Measurements from ENCODE around the gene RAX2. TPM values are rescaled to one million over a fixed set of nuclear protein-coding genes. Genes with fewer than 3 reads are reported as not detected.
A peak's percentile ranks its signal among the peaks of the same experiment; 100 is the strongest.

Gene RAX2
- total and polyA plus RNA-seq, 9 donors: 0.13 TPM; not detected in 7

- intact Hi-C loops (cut with DNase I): no loop called here
- WGBS, 3 donors: 2 to 3% (median 3%) methylated on average over 46 to 47 of the region's 47 CpGs
- DNase-seq: peak; percentile 99 to 100 (median 99)
- Histone ChIP-seq H3K27ac (peak within 1 kb of the TSS; percentile 95 to 98), H3K36me3 (no peaks in the 10 kb centered on the region), H3K27me3 (no peaks in the 10 kb centered on the region), H3K4me3 (peak within 1 kb of the TSS; percentile 94), H3K4me1 (ENCODE audit: insufficient read depth) (peaks cover 3% of the 10 kb centered on the region), H3K9me3 (no peaks in the 10 kb centered on the region)
- TF ChIP-seq EP300 (IDR thresholded peaks at IDR 0.05) (peak; percentile 58), CTCF (IDR thresholded peaks at IDR 0.05) (peak in 1 of 3 donors; percentile 34), POLR2A (IDR thresholded peaks at IDR 0.05) (peak; percentile 95)
Observed at GRCh38 chr19:3762501-3763459, 9.2 kb downstream of the RAX2 start, which contains the start of gene MRPL54. TSS of gene MRPL54 (plus strand) at chr19:3762682. CDS start at chr19:3762701, 19 bp downstream.

GRCh38 chr19:3762130-3762473 lies 9.9 kb downstream of the RAX2 start:
- H3K36me3 ChIP-seq: no peaks in the 10 kb centered on the region
- intact Hi-C loops (cut with DNase I): no loop called here
- peaks cover 3% of the 10 kb centered on the region for H3K4me1 ChIP-seq (ENCODE audit: insufficient read depth)
- H3K4me3 ChIP-seq: no peak overlapping the region
- no peak for DNase-seq
- H3K27ac ChIP-seq: peak overlapping the region in 1 of 2 donors; percentile 98
- no peak for TF ChIP-seq POLR2A (IDR thresholded peaks at IDR 0.05)
- TF ChIP-seq EP300 (IDR thresholded peaks at IDR 0.05): no peak
- no peak for TF ChIP-seq CTCF (IDR thresholded peaks at IDR 0.05)
- H3K9me3 ChIP-seq: no peaks in the 10 kb centered on the region
- WGBS, 3 donors: 53 to 70% (median 65%) methylated on average over 1 of the region's 1 CpG
- H3K27me3 ChIP-seq: no peaks in the 10 kb centered on the region

- DNase-seq: peak; percentile 89 to 96 (median 95)
- no peaks in the 10 kb centered on the region for H3K27me3 ChIP-seq
- H3K4me3 ChIP-seq: peak within 1 kb of the TSS; percentile 94
- intact Hi-C loops (cut with DNase I): no loop called here
- peaks cover 3% of the 10 kb centered on the region for H3K4me1 ChIP-seq (ENCODE audit: insufficient read depth)
- H3K9me3 ChIP-seq: no peaks in the 10 kb centered on the region
- WGBS, 3 donors: 2 to 4% (median 2%) methylated on average over 45 of the region's 45 CpGs
- TF ChIP-seq EP300 (IDR thresholded peaks at IDR 0.05) (no peak), CTCF (IDR thresholded peaks at IDR 0.05) (peak; percentile 45 to 86 (median 83)), POLR2A (IDR thresholded peaks at IDR 0.05) (peak; percentile 71)
- peak within 1 kb of the TSS; percentile 95 to 98 for H3K27ac ChIP-seq
- no peaks in the 10 kb centered on the region for H3K36me3 ChIP-seq
Observed at GRCh38 chr19:3761382-3762129, 10.5 kb downstream of the RAX2 start, which contains the start of gene APBA3. TSS of gene APBA3 (minus strand) at chr19:3761692. CDS start at chr19:3760264, 1,428 bp downstream.

GRCh38 chr19:3760871-3761361 lies 11.1 kb downstream of the RAX2 start:
- Histone ChIP-seq H3K27me3 (no peaks in the 10 kb centered on the region), H3K27ac (peak overlapping the region; percentile 22 to 60), H3K4me1 (ENCODE audit: insufficient read depth) (peaks cover 3% of the 10 kb centered on the region), H3K36me3 (no peaks in the 10 kb centered on the region), H3K4me3 (peak overlapping the region; percentile 94), H3K9me3 (no peaks in the 10 kb centered on the region)
- intact Hi-C loops (cut with DNase I): no loop called here
- TF ChIP-seq CTCF (IDR thresholded peaks at IDR 0.05): no peak
- no peak for TF ChIP-seq POLR2A (IDR thresholded peaks at IDR 0.05)
- TF ChIP-seq EP300 (IDR thresholded peaks at IDR 0.05): no peak
- 22 to 25% (median 23%) methylated on average over 7 of the region's 7 CpGs for WGBS, 3 donors
- DNase-seq: no peak

All from ovary (tissue), 9 donors.